ENCODE results near the gene OTX1. TPM values are rescaled to one million over a fixed set of nuclear protein-coding genes. Genes with fewer than 3 reads are reported as not detected.

The OTX1 gene
- total and polyA plus RNA-seq, 2 experiments from 2014 or later: 1.3 to 2.2 TPM

- Mint-ChIP-seq H3K9me3 (no peaks in the 10 kb centered on the region), H3K27me3 (ENCODE audit: insufficient read depth, low read depth, poor library complexity) (peaks cover 2% of the 10 kb centered on the region), H3K4me3 (no peak overlapping the region), H3K36me3 (ENCODE audit: low read depth) (no peaks in the 10 kb centered on the region), H3K4me1 (no peaks in the 10 kb centered on the region), H3K27ac (no peak overlapping the region)
- Histone ChIP-seq H4K20me1 (replicated peaks; ENCODE audit: insufficient read depth) (no peaks in the 10 kb centered on the region), H3F3A (replicated peaks; ENCODE audit: low read depth) (no peaks in the 10 kb centered on the region), H2AFZ (no peak overlapping the region), H3K9me2 (ENCODE audit: insufficient read depth) (no peaks in the 10 kb centered on the region), H3K4me3 (no peak overlapping the region), H3K27me3 (ENCODE audit: insufficient read depth) (no peaks in the 10 kb centered on the region), H3K36me3 (ENCODE audit: insufficient read depth) (no peaks in the 10 kb centered on the region), H3K79me2 (replicated peaks; ENCODE audit: insufficient read depth) (no peaks in the 10 kb centered on the region), H3K27ac (ENCODE audit: low read depth) (no peak overlapping the region), H3K4me1 (ENCODE audit: insufficient read depth) (no peaks in the 10 kb centered on the region), H3K4me2 (no peak overlapping the region)
- TF ChIP-seq EZH2phosphoT487 (IDR thresholded peaks at IDR 0.05; ENCODE audit: unreplicated experiment): no peak
- no peak for TF ChIP-seq CTCF (conservative IDR thresholded peaks at IDR 0.05; ENCODE audit: low read depth in 2 of 2)
- TF ChIP-seq NANOG (IDR thresholded peaks at IDR 0.05; ENCODE audit: borderline replicate concordance): no peak
- TF ChIP-seq ZNF331 (CRISPR knock-in tag; IDR thresholded peaks at IDR 0.05; ENCODE audit: low read depth): no peak
- TF ChIP-seq CREB1 (CRISPR knock-in tag; IDR thresholded peaks at IDR 0.05; ENCODE audit: low read depth): no peak
- TF ChIP-seq ZNF114 (CRISPR knock-in tag; IDR thresholded peaks at IDR 0.05): no peak
- TF ChIP-seq EZH2 (IDR thresholded peaks at IDR 0.05; ENCODE audit: low read depth, unreplicated experiment): no peak
- TF ChIP-seq, protein P1, sequence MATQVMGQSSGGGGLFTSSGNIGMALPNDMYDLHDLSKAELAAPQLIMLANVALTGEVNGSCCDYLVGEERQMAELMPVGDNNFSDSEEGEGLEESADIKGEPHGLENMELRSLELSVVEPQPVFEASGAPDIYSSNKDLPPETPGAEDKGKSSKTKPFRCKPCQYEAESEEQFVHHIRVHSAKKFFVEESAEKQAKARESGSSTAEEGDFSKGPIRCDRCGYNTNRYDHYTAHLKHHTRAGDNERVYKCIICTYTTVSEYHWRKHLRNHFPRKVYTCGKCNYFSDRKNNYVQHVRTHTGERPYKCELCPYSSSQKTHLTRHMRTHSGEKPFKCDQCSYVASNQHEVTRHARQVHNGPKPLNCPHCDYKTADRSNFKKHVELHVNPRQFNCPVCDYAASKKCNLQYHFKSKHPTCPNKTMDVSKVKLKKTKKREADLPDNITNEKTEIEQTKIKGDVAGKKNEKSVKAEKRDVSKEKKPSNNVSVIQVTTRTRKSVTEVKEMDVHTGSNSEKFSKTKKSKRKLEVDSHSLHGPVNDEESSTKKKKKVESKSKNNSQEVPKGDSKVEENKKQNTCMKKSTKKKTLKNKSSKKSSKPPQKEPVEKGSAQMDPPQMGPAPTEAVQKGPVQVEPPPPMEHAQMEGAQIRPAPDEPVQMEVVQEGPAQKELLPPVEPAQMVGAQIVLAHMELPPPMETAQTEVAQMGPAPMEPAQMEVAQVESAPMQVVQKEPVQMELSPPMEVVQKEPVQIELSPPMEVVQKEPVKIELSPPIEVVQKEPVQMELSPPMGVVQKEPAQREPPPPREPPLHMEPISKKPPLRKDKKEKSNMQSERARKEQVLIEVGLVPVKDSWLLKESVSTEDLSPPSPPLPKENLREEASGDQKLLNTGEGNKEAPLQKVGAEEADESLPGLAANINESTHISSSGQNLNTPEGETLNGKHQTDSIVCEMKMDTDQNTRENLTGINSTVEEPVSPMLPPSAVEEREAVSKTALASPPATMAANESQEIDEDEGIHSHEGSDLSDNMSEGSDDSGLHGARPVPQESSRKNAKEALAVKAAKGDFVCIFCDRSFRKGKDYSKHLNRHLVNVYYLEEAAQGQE (IDR thresholded peaks at IDR 0.05; ENCODE audit: unreplicated experiment): no peak
- no peak for TF ChIP-seq POLR2AphosphoS5 (IDR thresholded peaks at IDR 0.05; ENCODE audit: low read depth)
- DNase-seq (ENCODE audit: low spot score): no peak
- no peak for ATAC-seq
These were observed 21.6 kb upstream of the OTX1 start for GRCh38 chr2:63029058-63029457.

- H3K4me3 Mint-ChIP-seq: no peak overlapping the region
- H3K27ac Mint-ChIP-seq: no peak overlapping the region
- peaks cover 8% of the 10 kb centered on the region; the same call in 2 of the 3 replicates for H3K4me1 Mint-ChIP-seq
- H3K36me3 Mint-ChIP-seq (ENCODE audit: low read depth): no peaks in the 10 kb centered on the region
- TF ChIP-seq ETS1 (IDR thresholded peaks at IDR 0.05) (no peak), EZH2phosphoT487 (IDR thresholded peaks at IDR 0.05; ENCODE audit: unreplicated experiment) (no peak), CTCF (conservative IDR thresholded peaks at IDR 0.05; ENCODE audit: low read depth in 2 of 2) (no peak)
- peaks cover 13% of the 10 kb centered on the region; the same call in 1 of the 2 replicates for H3K4me1 ChIP-seq (ENCODE audit: insufficient read depth)
- no peaks in the 10 kb centered on the region for H3F3A ChIP-seq (replicated peaks; ENCODE audit: low read depth)
- H3K27me3 Mint-ChIP-seq (ENCODE audit: insufficient read depth, low read depth, poor library complexity): peaks cover 2% of the 10 kb centered on the region
- no peak overlapping the region for H3K4me2 ChIP-seq
- no peaks in the 10 kb centered on the region for H3K9me3 Mint-ChIP-seq
- no peak overlapping the region for H3K4me3 ChIP-seq
- ATAC-seq: no peak
- no peaks in the 10 kb centered on the region for H3K9me2 ChIP-seq (ENCODE audit: insufficient read depth)
- no peak for DNase-seq (ENCODE audit: low spot score)
- no peaks in the 10 kb centered on the region for H3K27me3 ChIP-seq (ENCODE audit: insufficient read depth)
- H3K36me3 ChIP-seq (ENCODE audit: insufficient read depth): no peaks in the 10 kb centered on the region
- no peak overlapping the region for H2AFZ ChIP-seq
- no peak overlapping the region for H3K27ac ChIP-seq (ENCODE audit: low read depth)
- no peaks in the 10 kb centered on the region for H3K79me2 ChIP-seq (replicated peaks; ENCODE audit: insufficient read depth)
- H4K20me1 ChIP-seq (replicated peaks; ENCODE audit: insufficient read depth): no peaks in the 10 kb centered on the region
These were observed 16.1 kb upstream of the OTX1 start for GRCh38 chr2:63034526-63034925.
